ENCODE results near the gene UGT1A5. TPM values are rescaled to one million over a fixed set of nuclear protein-coding genes. Genes with fewer than 3 reads are reported as not detected.

The UGT1A5 gene
- polyA plus RNA-seq, 1 donor (not counting 4 experiments of a cell fraction or from before 2014, with no cell fraction given) = 1.3 TPM

GRCh38 chr2:233768076-233768475, 55.4 kb downstream of the UGT1A5 start:
- H3K27me3 ChIP-seq (ENCODE audit: control insufficient read depth, extremely low read depth, insufficient read depth, low read length) = no peaks in the 10 kb centered on the region
- H4K20me1 ChIP-seq (ENCODE audit: control insufficient read depth, extremely low read depth, insufficient read depth, low read length) = no peaks in the 10 kb centered on the region
- H3K9ac ChIP-seq (ENCODE audit: control insufficient read depth, extremely low read depth, insufficient read depth, low read length) = no peak overlapping the region
- H3K79me2 ChIP-seq (ENCODE audit: control insufficient read depth, insufficient read depth, low read length) = peaks cover 4% of the 10 kb centered on the region
- no peak overlapping the region for H3K27ac ChIP-seq (ENCODE audit: control insufficient read depth, insufficient read depth, low read length)
- H2AFZ ChIP-seq (ENCODE audit: control insufficient read depth, low read length) = no peak overlapping the region
- no peak for FAIRE-seq
- dilution Hi-C loops (cut with MboI; ENCODE audit: extremely low pct_ligation_motif_present, low sequenced_read_pairs) = no loop called here
- DNase-seq (ENCODE audit: low read depth, low spot score) = no peak
- no peak for TF ChIP-seq EZH2 (IDR thresholded peaks at IDR 0.05; ENCODE audit: low read length)
- TF ChIP-seq CTCF (optimal IDR thresholded peaks at IDR 0.05 in 1 of 3, IDR thresholded peaks at IDR 0.05 in 1 of 3, conservative IDR thresholded peaks at IDR 0.05 in 1 of 3; ENCODE audit: extremely low read depth in 1 of 3, insufficient read depth in 2 of 3, low read length in 3 of 3) = no peak
- H3K4me2 ChIP-seq (ENCODE audit: control insufficient read depth, extremely low read depth, insufficient read depth, low read depth, low read length) = no peak overlapping the region
- peaks cover 13% of the 10 kb centered on the region for H3K4me1 ChIP-seq (ENCODE audit: control insufficient read depth, extremely low read depth, insufficient read depth, low read length)
- H3K9me3 ChIP-seq (ENCODE audit: control insufficient read depth, low read depth, low read length) = no peaks in the 10 kb centered on the region
- H3K4me3 ChIP-seq (ENCODE audit: control insufficient read depth in 2 of 3, extremely low read depth in 1 of 3, insufficient read depth in 2 of 3, low read depth in 1 of 3, low read length in 3 of 3) = no peak overlapping the region
- H3K36me3 ChIP-seq (ENCODE audit: control insufficient read depth in 2 of 2, extremely low read depth in 1 of 2, insufficient read depth in 2 of 2, low read length in 2 of 2) = peaks cover 17 to 19% of the 10 kb centered on the region in 2 experiments
- no peaks in the 10 kb centered on the region for H3K9me1 ChIP-seq (ENCODE audit: control insufficient read depth, extremely low read depth, insufficient read depth, low read length)

GRCh38 chr2:233769260-233769659, 56.6 kb downstream of the UGT1A5 start:
- Histone ChIP-seq H3K4me2 (ENCODE audit: control insufficient read depth, extremely low read depth, insufficient read depth, low read depth, low read length) (no peak overlapping the region), H3K27me3 (ENCODE audit: control insufficient read depth, extremely low read depth, insufficient read depth, low read length) (no peaks in the 10 kb centered on the region), H3K36me3 (ENCODE audit: control insufficient read depth in 2 of 2, extremely low read depth in 1 of 2, insufficient read depth in 2 of 2, low read length in 2 of 2) (peaks cover 17 to 19% of the 10 kb centered on the region in 2 experiments), H2AFZ (ENCODE audit: control insufficient read depth, low read length) (no peak overlapping the region), H3K9me1 (ENCODE audit: control insufficient read depth, extremely low read depth, insufficient read depth, low read length) (no peaks in the 10 kb centered on the region), H3K9ac (ENCODE audit: control insufficient read depth, extremely low read depth, insufficient read depth, low read length) (no peak overlapping the region), H3K27ac (ENCODE audit: control insufficient read depth, insufficient read depth, low read length) (no peak overlapping the region), H3K9me3 (ENCODE audit: control insufficient read depth, low read depth, low read length) (no peaks in the 10 kb centered on the region), H3K4me3 (ENCODE audit: control insufficient read depth in 2 of 3, extremely low read depth in 1 of 3, insufficient read depth in 2 of 3, low read depth in 1 of 3, low read length in 3 of 3) (no peak overlapping the region), H3K79me2 (ENCODE audit: control insufficient read depth, insufficient read depth, low read length) (peaks cover 4% of the 10 kb centered on the region), H4K20me1 (ENCODE audit: control insufficient read depth, extremely low read depth, insufficient read depth, low read length) (no peaks in the 10 kb centered on the region), H3K4me1 (ENCODE audit: control insufficient read depth, extremely low read depth, insufficient read depth, low read length) (peaks cover 6% of the 10 kb centered on the region)
- TF ChIP-seq EZH2 (IDR thresholded peaks at IDR 0.05; ENCODE audit: low read length) = no peak
- no peak for TF ChIP-seq CTCF (optimal IDR thresholded peaks at IDR 0.05 in 1 of 3, IDR thresholded peaks at IDR 0.05 in 1 of 3, conservative IDR thresholded peaks at IDR 0.05 in 1 of 3; ENCODE audit: extremely low read depth in 1 of 3, insufficient read depth in 2 of 3, low read length in 3 of 3)
- no peak for DNase-seq (ENCODE audit: low read depth, low spot score)
- dilution Hi-C loops (cut with MboI; ENCODE audit: extremely low pct_ligation_motif_present, low sequenced_read_pairs) = no loop called here
- no peak for FAIRE-seq

All from keratinocyte (primary cell).